NK-92 (cell line): ENCODE results near the gene P2RX7.
"Not testable (repeated sequence)": the region's sequence is repeated elsewhere in the genome, so short reads cannot be mapped to it uniquely, and the experiment has no call there.

Experiments
- DNase-seq: peaks from one replicate; lab custom pipeline; 2025; ENCODE audit not compliant: unreplicated experiment; lab: John Stamatoyannopoulos, UW

The P2RX7 gene

GRCh38 chr12:121226871-121227270, 94.2 kb downstream of the P2RX7 start:
- DNase-seq = not testable (repeated sequence)

DNA sequence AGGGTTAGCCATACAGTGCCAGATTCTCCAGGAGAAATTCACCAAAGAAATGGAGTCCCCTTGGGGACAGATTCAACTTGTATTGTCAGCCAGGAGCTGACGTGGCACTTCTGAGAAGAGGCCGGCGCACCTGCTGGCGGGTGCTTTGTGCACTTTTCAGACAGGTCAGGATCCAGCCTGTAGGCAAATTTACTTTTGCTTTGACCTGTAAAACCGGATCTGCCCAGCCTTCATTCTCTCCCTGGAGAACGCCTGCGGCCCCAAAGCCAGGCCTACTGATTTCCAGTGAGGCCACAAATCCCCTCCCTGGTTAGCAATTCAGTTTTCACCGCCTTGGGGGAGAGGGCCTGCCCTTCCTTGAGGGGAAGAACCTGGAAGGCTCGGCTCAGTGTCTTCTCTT, 94.6 kb downstream of the P2RX7 start:
- no peak for DNase-seq

GRCh38 chr12:121228919-121229665, 96.4 kb downstream of the P2RX7 start:
- DNase-seq = no peak

GRCh38 chr12:121229826-121230537, 97.3 kb downstream of the P2RX7 start:
- not testable (repeated sequence) for DNase-seq

- DNase-seq = no peak
Observed at GRCh38 chr12:121230538-121230907, 97.8 kb downstream of the P2RX7 start.

DNA sequence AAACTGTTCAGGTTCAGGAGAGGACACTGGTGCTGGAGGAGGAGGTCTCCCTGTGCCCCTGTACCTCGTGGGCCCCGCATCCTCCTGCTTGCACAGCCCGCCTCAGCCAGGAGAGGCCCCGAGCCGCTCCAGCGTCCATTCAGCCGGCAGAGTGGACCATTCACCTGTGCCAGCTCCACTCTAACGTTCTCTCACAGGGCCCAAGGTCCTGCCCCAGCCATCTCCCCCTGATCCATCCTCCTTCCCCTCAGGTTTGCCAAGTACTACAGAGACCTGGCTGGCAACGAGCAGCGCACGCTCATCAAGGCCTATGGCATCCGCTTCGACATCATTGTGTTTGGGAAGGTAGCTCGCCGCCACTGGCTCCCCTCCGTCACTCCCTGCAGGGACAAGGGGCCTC, 99.5 kb downstream of the P2RX7 start:
- no peak for DNase-seq

DNA sequence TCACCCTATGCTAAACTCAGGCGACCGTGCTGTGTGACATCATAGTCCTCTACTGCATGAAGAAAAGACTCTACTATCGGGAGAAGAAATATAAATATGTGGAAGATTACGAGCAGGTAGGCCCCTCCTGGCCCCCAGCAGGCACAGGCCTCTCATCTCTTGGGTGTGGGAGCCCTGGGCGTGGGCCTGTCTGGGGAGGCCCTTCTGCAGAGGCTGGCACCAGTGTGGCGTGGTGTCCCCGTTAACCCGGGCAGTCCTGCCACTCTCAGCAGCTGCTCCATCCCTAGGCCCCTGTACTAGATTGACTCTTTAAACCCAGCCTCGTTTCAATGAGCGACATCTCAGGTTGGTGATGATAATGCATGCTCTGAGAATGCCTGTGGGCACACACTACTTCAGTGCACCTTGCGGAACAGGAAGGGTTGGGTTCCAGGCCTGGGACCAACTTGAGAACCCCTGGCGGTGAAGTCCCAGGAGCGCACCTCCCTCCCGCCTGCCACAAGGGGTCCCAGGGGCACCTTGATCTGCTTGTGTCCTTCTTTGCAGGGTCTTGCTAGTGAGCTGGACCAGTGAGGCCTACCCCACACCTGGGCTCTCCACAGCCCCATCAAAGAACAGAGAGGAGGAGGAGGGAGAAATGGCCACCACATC, 100.4 kb downstream of the P2RX7 start:
- DNase-seq = no peak

- DNase-seq = no peak
Observed at GRCh38 chr12:121233628-121234020, 100.9 kb downstream of the P2RX7 start.

DNA sequence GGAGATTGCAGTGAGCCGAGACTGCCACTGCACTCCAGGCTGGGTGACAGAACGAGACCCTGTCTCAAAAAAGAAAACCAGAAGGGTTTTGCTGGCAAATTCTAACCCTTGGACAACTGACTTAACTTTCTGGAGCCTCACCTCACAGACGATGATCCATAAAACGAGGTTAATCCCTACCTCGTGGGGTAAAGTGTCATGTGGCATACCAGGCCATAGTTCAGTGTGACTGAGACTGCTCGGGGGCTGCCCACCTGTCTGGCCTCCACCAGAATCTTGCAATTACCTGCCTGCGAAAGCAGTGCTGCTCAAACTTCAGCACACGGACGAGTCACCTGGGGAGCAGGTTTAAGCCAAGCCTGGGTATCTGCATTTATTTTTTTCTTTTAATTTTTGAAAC, 104.1 kb downstream of the P2RX7 start:
- DNase-seq = no peak

GRCh38 chr12:121237415-121237814, 104.7 kb downstream of the P2RX7 start:
- DNase-seq = no peak
